NCI-H1436 treated with DMSO at 0.1 percent for 48 hours (cell line): ENCODE data around the gene UNKL.

Source experiments
- DNase-seq: peaks from one replicate; lab custom pipeline; 2025; lab: John Stamatoyannopoulos, UW

The UNKL gene

GRCh38 chr16:1401061-1401757 is 13.3 kb downstream of the UNKL start:
- DNase-seq = no peak

DNA sequence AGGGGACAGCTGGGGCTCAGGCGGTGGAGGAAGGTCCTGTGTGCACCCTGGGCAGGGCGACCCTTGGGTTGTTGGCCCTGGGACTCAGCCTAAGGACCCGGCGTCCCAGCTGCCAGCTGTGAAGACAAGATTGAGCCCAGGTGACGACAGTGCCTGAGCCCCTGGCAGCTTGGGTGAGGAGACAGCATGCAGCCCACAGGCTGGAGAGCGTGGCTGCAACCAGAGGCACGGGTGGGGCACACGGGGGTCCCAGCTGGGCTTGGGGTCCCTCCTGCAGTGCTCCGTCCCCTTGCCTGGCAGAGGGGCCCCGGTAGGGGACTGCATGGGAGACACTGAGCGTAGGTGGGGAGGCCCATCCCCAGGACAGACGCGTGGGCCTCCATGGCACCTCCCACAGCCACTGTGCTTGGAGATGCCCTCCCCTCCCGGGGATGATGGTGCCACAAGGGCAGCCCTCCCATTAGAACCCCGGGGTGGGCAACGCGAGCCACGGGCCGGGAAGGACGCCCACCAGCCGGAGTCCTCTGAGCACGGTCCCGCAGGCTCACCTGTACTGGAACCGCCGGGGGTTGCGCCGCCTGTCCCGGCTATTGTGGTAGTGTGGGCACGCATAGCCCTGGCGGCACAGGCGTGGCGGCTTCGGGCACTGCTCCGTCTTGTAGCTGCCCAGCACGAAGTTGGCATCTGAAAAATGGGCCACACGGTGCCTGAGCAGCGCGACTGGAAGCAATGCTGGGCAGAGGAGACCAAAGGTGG is 15.5 kb downstream of the UNKL start:
- DNase-seq = no peak

- no peak for DNase-seq
Observed at GRCh38 chr16:1398351-1398750, 16.2 kb downstream of the UNKL start.

DNA sequence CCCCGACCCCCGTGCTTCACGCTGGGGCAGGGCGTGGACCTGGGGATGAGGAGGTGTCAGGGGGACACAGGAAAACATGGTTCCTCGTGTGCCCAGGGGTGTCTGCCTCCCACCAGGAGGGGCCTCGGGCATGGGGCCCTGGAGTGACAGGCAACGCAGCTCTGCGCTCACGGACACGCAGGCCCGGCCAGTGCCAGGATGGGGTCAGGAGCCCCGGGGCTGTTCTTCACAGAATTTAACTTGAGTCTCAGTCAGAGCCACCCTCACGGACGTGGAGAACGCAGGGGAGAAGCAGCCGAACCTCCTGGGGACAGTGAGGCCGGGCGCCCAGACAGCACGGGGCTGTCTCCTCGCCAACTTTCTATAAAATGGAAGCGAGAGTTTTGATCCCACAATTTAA is 16.7 kb downstream of the UNKL start:
- no peak for DNase-seq

GRCh38 chr16:1395444-1396031 is 19.0 kb downstream of the UNKL start:
- no peak for DNase-seq

- DNase-seq = no peak
Observed at GRCh38 chr16:1394367-1394951, 20.0 kb downstream of the UNKL start.

GRCh38 chr16:1393613-1394176 is 20.8 kb downstream of the UNKL start:
- DNase-seq = no peak

GRCh38 chr16:1392826-1393225 is 21.7 kb downstream of the UNKL start:
- no peak for DNase-seq

DNA sequence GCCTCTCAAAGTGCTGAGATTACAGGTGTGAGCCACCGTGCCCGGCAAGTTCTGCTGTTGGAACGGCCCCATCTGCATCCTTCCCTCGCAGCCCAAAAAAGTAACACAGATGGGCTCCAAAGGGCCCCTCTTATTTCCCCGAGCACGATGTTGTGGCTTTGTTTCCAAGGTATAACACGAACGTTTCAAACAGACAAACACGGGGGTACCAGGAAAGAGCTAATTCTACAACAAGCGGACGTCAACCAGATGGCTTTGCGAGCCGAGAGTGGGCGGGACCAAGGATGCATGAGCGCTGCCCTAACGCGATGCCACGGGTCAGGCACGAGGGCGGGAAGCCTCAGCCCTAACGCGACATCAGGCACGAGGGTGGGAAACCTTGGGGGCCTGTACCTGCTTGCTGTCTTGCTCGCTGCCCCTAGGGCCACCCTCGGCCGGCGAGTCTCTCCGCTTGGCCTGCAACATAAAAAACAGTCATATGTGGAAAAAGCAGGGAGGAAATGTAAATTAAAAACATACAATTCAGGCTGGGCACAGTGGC is 24.2 kb downstream of the UNKL start:
- no peak for DNase-seq

DNA sequence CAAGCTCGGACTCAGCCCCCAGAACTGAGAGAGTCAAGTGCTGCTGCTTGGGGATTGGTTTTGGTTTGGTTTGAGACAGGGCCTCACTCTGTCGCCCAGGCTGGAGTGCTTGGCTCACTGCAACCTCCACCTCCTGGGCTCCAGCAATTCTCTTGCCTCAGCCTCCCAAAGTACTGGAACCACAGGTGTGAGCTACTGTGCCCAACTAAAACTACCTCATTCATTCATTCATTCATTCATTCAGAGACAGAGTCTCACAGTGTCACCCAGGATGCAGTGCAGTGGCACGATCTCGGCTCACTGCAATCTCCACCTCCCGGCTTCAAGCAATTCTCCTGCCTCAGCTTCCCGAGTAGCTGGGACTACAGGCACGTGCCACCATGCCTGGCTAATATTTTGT is 24.7 kb downstream of the UNKL start:
- no peak for DNase-seq

- DNase-seq = no peak
Observed at GRCh38 chr16:1387331-1387730, 27.2 kb downstream of the UNKL start.

GRCh38 chr16:1385232-1385631 is 29.3 kb downstream of the UNKL start:
- DNase-seq = no peak

DNA sequence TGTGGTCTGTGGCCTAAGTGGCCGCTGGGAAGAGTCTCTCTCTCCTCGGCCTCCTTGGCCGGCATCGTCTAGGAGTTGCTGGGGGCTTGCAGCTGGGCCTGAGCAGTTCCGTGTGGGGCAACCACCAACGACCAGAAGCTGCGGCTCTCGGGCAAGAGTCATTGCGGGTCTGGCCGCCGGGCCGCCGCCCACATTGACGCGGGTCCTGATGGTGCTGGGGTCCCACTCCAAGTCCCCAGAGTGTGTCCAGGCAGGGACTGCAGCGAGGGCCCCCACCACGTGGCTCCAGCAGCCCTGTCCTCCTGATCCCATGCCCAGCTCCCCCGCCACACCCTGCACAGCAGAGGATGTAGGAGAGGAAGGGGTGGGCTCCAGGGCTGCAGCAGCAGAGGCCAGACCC is 30.9 kb downstream of the UNKL start:
- DNase-seq = no peak

DNA sequence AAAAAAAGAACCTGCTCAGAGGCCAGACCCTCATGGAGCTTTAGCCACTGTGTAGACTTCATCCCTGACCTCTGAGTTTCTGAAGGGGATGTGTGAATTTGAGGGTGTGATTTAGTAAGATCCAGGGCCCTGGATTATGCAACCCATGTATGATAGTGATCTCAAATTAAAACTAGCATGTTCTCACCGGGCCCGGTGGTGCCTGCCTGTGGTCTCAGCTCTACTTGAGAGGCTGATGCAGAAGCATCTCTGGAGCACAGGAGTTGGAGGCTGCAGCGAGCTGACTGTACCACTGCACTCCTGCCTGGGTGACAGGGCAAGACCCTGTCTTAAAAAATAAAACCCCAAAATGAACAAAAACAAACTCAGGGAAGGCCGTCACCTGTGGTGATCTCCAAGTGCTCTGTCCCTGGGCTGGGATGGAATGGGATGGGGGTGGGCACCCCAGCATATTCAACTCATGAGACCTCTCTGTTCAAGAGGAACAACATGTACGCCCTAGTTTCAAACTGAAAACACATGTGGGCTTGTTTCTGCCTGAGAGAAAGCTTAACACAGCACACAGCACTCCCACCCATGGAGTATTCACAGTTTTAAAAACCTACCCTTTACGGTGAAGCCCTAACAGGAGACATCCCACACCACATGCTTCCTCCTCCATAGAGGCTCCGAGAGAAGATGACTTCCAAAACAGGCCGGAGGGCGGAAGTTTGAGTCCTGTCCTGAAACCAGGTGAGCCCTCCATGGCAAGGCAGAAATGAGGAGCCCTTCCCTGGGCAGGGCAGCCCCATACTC is 32.7 kb downstream of the UNKL start:
- DNase-seq = no peak

- DNase-seq = no peak
Observed at GRCh38 chr16:1380195-1380594, 34.3 kb downstream of the UNKL start.

- DNase-seq = no peak
Observed at GRCh38 chr16:1379304-1380076, 35.0 kb downstream of the UNKL start.

DNA sequence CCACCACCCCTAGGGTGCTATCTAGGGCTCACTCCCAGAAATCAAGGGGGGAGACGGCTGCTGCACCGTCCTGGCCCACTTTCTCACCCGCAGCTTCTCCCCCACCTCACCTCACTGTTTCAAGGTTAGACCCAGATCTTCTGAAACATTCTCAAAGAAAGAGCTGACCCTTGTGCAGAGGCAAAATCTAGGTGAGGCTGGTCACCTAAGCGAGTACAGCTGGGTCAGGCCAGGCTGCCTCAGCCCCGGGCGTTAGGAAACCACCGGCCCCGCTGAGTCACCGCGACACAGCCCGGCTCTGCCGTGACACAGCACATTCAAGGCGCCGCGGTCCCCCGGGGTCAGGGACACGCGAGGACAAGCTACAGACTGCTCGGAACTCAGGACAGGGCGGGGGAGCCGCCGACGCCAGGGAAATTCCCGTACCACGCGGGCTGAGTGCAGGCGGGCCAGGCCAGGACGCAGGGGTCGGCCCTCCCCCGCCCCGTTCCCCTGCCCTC is 35.6 kb downstream of the UNKL start:
- no peak for DNase-seq

GRCh38 chr16:1378087-1378803 is 36.3 kb downstream of the UNKL start:
- no peak for DNase-seq

GRCh38 chr16:1377406-1378010 is 37.0 kb downstream of the UNKL start:
- DNase-seq = no peak
